ENCODE data around the gene TTC39B. TPM values are rescaled to one million over a fixed set of nuclear protein-coding genes. Genes with fewer than 3 reads are reported as not detected.

The TTC39B gene
- total RNA-seq, 4 donors from 2014 or later, result 37.2 to 55.3 (median 45.6) TPM

DNA sequence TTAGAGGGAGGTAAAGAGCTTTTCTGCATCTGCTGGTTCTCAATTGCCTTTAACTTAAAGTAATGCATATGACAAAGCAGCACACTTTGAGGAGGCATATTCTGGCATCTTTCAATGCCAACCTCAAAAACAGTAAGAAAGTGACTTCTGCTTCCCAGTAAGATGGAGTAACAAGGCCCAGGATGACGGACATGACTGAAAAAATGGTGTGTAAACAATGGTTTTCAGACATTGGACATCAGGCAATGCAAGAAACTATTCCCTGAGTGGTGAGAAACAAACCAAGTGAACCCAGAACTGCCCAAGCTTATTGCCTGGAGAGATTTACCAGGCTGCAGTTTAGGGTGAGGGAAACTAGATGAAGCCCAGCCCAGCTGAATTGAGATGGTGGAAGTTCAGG is 39.8 kb upstream of the TTC39B start:
- no peaks in the 10 kb centered on the region for H3K4me1 ChIP-seq
- H3K27ac ChIP-seq, result no peak overlapping the region
- H3K27me3 ChIP-seq, result no peaks in the 10 kb centered on the region
- TF ChIP-seq EP300 (IDR thresholded peaks at IDR 0.05), result no peak
- no peak for TF ChIP-seq POLR2AphosphoS5 (IDR thresholded peaks at IDR 0.05)
- TF ChIP-seq, protein P1, sequence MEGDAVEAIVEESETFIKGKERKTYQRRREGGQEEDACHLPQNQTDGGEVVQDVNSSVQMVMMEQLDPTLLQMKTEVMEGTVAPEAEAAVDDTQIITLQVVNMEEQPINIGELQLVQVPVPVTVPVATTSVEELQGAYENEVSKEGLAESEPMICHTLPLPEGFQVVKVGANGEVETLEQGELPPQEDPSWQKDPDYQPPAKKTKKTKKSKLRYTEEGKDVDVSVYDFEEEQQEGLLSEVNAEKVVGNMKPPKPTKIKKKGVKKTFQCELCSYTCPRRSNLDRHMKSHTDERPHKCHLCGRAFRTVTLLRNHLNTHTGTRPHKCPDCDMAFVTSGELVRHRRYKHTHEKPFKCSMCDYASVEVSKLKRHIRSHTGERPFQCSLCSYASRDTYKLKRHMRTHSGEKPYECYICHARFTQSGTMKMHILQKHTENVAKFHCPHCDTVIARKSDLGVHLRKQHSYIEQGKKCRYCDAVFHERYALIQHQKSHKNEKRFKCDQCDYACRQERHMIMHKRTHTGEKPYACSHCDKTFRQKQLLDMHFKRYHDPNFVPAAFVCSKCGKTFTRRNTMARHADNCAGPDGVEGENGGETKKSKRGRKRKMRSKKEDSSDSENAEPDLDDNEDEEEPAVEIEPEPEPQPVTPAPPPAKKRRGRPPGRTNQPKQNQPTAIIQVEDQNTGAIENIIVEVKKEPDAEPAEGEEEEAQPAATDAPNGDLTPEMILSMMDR (IDR thresholded peaks at IDR 0.05), result no peak
- no peak for TF ChIP-seq POLR2A (IDR thresholded peaks at IDR 0.05)
- WGBS, result 35% methylated on average over 1 of the region's 1 CpG
- H3K9me3 ChIP-seq, result no peaks in the 10 kb centered on the region
- no peak overlapping the region for H3K4me3 ChIP-seq
- no peak for DNase-seq (ENCODE audit: low spot score in 2 of 2)
- H3K36me3 ChIP-seq, result no peaks in the 10 kb centered on the region

DNA sequence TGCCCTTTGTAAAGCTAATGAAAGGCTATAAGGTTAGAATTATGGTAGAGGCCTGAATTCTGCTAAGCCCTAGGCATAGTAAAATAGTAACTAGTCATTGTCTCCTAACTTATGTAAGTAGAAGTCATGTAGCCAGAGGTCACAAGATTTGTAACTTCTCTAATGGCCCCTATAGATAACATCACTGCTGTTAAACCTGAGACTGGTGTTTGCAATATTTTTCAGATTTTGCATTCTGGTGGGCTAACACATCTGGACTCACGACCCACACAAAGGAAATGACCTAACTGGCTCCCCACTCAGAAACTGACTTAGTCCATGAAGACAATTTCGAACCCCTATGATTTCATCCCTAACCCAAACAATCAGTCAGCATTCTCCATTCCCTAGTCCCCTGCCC is 37.2 kb upstream of the TTC39B start:
- H3K4me1 ChIP-seq, result no peaks in the 10 kb centered on the region
- TF ChIP-seq POLR2A (IDR thresholded peaks at IDR 0.05) (no peak), POLR2AphosphoS5 (IDR thresholded peaks at IDR 0.05) (no peak), EP300 (IDR thresholded peaks at IDR 0.05) (no peak)
- TF ChIP-seq, protein P1 (IDR thresholded peaks at IDR 0.05), result no peak
- 89% methylated on average over 2 of the region's 2 CpGs for WGBS
- H3K27ac ChIP-seq, result no peak overlapping the region
- no peaks in the 10 kb centered on the region for H3K36me3 ChIP-seq
- DNase-seq (ENCODE audit: low spot score in 2 of 2), result no peak
- H3K9me3 ChIP-seq, result no peaks in the 10 kb centered on the region
- no peaks in the 10 kb centered on the region for H3K27me3 ChIP-seq
- H3K4me3 ChIP-seq, result no peak overlapping the region

DNA sequence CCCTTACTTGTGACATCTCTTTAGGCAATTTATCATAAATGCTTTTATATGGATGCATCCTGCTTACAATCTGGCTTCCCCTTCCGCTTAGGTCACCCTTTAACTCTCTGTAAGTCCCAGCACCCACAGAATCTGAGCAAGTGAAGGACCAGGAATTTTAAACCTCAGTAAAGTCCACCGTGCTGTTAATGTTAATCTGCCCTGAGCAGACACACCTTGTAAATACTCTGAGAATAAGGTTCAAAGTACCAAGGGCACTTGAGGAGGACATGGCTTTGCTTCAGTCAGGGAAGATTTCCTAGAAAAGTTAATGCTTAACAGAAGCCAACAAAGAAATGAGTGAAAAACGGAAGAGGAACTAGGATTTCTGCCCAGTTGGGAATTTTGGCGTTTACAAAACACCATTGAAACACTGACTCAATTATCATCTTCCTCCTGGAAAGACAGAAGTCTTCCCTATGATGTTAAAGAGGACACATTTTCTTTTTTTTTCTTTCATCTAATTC is 26.4 kb upstream of the TTC39B start:
- no peaks in the 10 kb centered on the region for H3K4me1 ChIP-seq
- WGBS, result 45% methylated on average over 4 of the region's 4 CpGs
- no peaks in the 10 kb centered on the region for H3K9me3 ChIP-seq
- TF ChIP-seq, protein P1 (IDR thresholded peaks at IDR 0.05), result no peak
- no peak overlapping the region for H3K4me3 ChIP-seq
- H3K36me3 ChIP-seq, result no peaks in the 10 kb centered on the region
- no peak for DNase-seq (ENCODE audit: low spot score in 2 of 2)
- no peaks in the 10 kb centered on the region for H3K27me3 ChIP-seq
- no peak overlapping the region for H3K27ac ChIP-seq

DNA sequence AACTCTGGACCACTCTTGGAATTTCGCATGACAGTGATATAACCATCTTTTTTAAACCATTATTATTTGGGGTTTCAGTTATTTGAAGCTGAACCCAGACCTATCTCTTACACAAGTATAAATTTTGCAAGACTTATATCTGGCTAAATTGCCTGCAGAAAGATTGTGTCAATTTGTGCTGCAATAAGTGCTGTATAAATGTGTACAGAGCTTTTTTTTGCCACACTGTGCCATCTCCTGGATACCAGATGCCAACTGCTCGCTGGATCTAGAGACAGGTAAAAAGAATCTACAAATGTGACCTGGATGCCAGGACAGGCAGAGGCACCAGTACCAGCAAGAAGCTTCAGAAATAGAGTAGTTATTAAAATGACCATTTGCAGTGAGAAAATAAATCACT is 25.9 kb upstream of the TTC39B start:
- DNase-seq (ENCODE audit: low spot score in 2 of 2), result no peak
- TF ChIP-seq EP300 (IDR thresholded peaks at IDR 0.05) (no peak), POLR2AphosphoS5 (IDR thresholded peaks at IDR 0.05) (no peak), POLR2A (IDR thresholded peaks at IDR 0.05) (no peak)
- TF ChIP-seq, protein P1 (IDR thresholded peaks at IDR 0.05), result no peak
- WGBS, result 68% methylated on average over 2 of the region's 2 CpGs
- H3K36me3 ChIP-seq, result no peaks in the 10 kb centered on the region
- no peak overlapping the region for H3K27ac ChIP-seq
- no peak overlapping the region for H3K4me3 ChIP-seq
- H3K4me1 ChIP-seq, result no peaks in the 10 kb centered on the region
- H3K9me3 ChIP-seq, result no peaks in the 10 kb centered on the region
- no peaks in the 10 kb centered on the region for H3K27me3 ChIP-seq

DNA sequence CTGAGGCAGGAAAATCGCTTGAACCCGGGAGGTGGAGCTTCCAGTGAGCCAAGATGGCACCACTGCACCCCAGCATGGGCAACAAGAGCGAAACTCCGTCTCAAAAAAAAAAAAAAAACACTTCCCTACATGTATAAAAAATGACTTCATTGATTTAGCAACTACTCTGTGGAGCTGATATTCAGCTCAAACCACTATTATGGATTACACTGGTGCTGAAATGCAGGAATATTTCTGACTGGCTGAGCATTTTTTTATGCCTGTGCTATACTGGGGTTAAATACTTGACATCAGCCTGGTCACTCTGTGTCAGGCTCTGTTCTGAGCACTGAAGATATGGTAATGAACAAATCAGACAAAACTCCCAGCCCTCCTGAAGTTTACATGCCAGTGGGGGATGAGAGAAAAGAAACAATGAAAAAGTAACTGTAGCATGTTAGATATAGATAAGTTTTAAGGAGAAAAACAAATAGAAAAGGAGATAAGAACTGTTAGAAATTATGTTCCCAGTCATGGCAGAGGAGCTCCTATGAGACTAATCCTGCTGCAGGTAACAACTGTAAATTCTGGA is 22.6 kb upstream of the TTC39B start:
- Histone ChIP-seq H3K27me3 (no peaks in the 10 kb centered on the region), H3K9me3 (no peaks in the 10 kb centered on the region), H3K4me3 (no peak overlapping the region), H3K4me1 (no peaks in the 10 kb centered on the region), H3K27ac (no peak overlapping the region), H3K36me3 (no peaks in the 10 kb centered on the region)
- TF ChIP-seq POLR2A (IDR thresholded peaks at IDR 0.05), result no peak
- TF ChIP-seq, protein P1 (IDR thresholded peaks at IDR 0.05), result no peak
- TF ChIP-seq EP300 (IDR thresholded peaks at IDR 0.05), result no peak
- TF ChIP-seq POLR2AphosphoS5 (IDR thresholded peaks at IDR 0.05), result no peak
- DNase-seq (ENCODE audit: low spot score in 2 of 2), result no peak
- 92% methylated on average over 4 of the region's 4 CpGs for WGBS
